Measurements from ENCODE around the gene RPL13.

RPL13 gene

GRCh38 chr16:89545044-89545830, 15.2 kb upstream of the RPL13 start:
- H3K27ac ChIP-seq = 0 out of 2 replicates have a peak overlapping the region, but pooled peaks have one; percentile 26
- TF ChIP-seq CTCF (IDR thresholded peaks at IDR 0.05) = no peak
- no peak for TF ChIP-seq ZFX (IDR thresholded peaks at IDR 0.05; ENCODE audit: borderline replicate concordance)

- 0 out of 2 replicates have a peak overlapping the region, but pooled peaks have one; percentile 26 for H3K27ac ChIP-seq
- TF ChIP-seq CTCF (IDR thresholded peaks at IDR 0.05) = no peak
- TF ChIP-seq ZFX (IDR thresholded peaks at IDR 0.05; ENCODE audit: borderline replicate concordance) = no peak
These were observed 14.5 kb upstream of the RPL13 start for GRCh38 chr16:89545831-89546574.

- TF ChIP-seq ZFX (IDR thresholded peaks at IDR 0.05; ENCODE audit: borderline replicate concordance) (no peak), CTCF (IDR thresholded peaks at IDR 0.05) (no peak)
- H3K27ac ChIP-seq = no peak overlapping the region
These were observed 13.7 kb upstream of the RPL13 start for GRCh38 chr16:89546781-89547180.

GRCh38 chr16:89547291-89547690, 13.2 kb upstream of the RPL13 start:
- TF ChIP-seq CTCF (IDR thresholded peaks at IDR 0.05) (no peak), ZFX (IDR thresholded peaks at IDR 0.05; ENCODE audit: borderline replicate concordance) (no peak)
- H3K27ac ChIP-seq = no peak overlapping the region

GRCh38 chr16:89547860-89548259, 12.6 kb upstream of the RPL13 start:
- TF ChIP-seq ZFX (IDR thresholded peaks at IDR 0.05; ENCODE audit: borderline replicate concordance) (no peak), CTCF (IDR thresholded peaks at IDR 0.05) (no peak)
- H3K27ac ChIP-seq = no peak overlapping the region

- TF ChIP-seq CTCF (IDR thresholded peaks at IDR 0.05) = no peak
- no peak for TF ChIP-seq ZFX (IDR thresholded peaks at IDR 0.05; ENCODE audit: borderline replicate concordance)
- H3K27ac ChIP-seq = no peak overlapping the region
These were observed 12.0 kb upstream of the RPL13 start for GRCh38 chr16:89548344-89549006.

Measured in 22Rv1 (cell line).